HG03460 (cell line): Measurements from ENCODE around the gene NEMF.
"Not testable (repeated sequence)": the region's sequence is repeated elsewhere in the genome, so short reads cannot be mapped to it uniquely, and the experiment has no call there.

Experiments used
- ATAC-seq: cut with Tn5 transposase; IDR thresholded peaks from one replicate; pipeline ENCODE4 v1.9.1; 2021; ENCODE audit not compliant: unreplicated experiment

NEMF gene

DNA sequence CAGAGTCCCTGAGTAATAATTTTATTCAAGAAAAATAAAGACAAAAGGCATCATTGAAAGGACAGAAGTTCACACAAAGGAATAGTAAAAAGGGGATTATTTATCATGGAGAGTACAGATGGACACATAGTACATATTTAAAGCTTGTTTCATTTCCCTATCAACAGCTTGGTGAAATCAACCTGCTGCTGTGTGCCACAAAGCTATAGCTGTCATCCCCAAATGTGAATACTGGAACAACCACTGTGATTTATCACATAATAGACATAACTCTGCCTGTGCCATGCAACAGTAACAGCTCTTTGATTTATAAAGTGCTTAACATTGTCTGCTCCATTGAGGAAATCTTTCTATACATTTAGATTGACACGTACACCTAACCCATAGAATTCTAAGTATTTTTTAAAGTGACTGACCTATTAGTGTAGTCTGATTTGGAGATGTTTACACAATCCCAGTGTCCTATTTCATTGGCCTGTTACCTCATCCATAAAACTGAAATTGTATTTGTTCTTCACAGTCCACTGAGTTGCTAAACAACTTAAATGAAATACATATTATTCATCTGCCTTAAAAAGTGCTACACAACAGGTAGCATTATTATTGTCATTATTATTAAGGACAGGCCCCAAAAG lies 3.3 kb downstream of the NEMF start:
- ATAC-seq = no peak

GRCh38 chr14:49828640-49829039 lies 23.9 kb downstream of the NEMF start:
- ATAC-seq = no peak

DNA sequence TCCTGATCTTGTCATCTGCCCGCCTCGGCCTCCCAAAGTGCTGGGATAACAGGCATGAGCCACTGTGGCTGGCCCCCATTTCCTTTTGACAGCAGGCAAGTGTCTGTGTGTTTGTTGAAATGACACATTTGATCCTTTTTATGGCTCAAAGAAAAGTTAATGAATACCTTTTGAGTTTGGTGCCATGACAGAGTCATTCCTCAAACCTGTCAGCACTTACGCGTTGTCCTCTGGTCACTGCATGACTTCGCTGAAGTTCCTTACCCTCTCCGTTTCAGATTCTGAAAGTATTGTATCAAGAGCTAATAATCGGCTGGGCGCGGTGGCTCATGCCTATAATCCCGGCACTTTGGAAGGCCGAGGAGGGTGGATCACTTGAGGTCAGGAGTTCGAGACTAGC lies 32.4 kb downstream of the NEMF start:
- no peak for ATAC-seq

- no peak for ATAC-seq
These were observed 35.7 kb downstream of the NEMF start for GRCh38 chr14:49816844-49817243.

GRCh38 chr14:49816118-49816517 lies 36.5 kb downstream of the NEMF start:
- not testable (repeated sequence) for ATAC-seq

- no peak for ATAC-seq
These were observed 43.8 kb downstream of the NEMF start for GRCh38 chr14:49808780-49809179.

- ATAC-seq = no peak
These were observed 56.6 kb downstream of the NEMF start for GRCh38 chr14:49796025-49796424.

DNA sequence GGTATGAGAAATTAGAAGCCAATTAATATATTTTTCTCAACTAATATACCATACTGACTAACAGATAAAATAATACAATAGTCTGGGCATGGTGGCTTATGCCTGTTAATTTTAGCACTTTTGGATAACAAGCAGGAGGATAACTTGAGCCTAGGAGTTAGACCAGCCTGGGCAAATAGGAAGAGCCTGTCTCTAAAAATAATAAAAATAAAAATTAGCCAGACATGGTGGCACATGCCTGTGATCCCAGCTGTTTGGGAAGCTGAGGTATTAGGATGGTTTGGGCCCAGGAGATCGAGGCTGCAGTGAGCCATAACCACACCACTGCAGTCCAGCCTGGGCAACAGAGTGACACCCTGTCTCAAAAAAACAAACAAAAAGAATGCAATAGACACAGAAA lies 60.0 kb downstream of the NEMF start:
- ATAC-seq = no peak

DNA sequence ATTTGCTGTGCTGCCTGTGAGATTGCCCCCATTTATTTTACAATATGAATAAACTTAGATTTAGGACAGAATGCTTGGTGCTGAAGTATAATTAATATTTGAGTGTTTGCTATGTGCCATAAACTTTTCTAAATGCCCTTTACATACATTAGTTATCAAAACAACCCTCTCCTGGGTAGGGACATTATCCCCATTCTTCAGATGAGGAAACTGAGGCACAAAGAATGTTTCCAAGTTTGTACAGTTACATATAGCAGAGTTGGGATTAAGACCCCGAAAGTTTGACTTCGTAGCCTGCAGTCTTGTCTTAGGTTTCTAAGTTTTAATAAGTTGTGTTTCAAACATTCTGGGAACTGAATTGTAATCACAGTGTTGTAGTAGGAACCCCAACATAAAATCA lies 66.3 kb downstream of the NEMF start:
- no peak for ATAC-seq

DNA sequence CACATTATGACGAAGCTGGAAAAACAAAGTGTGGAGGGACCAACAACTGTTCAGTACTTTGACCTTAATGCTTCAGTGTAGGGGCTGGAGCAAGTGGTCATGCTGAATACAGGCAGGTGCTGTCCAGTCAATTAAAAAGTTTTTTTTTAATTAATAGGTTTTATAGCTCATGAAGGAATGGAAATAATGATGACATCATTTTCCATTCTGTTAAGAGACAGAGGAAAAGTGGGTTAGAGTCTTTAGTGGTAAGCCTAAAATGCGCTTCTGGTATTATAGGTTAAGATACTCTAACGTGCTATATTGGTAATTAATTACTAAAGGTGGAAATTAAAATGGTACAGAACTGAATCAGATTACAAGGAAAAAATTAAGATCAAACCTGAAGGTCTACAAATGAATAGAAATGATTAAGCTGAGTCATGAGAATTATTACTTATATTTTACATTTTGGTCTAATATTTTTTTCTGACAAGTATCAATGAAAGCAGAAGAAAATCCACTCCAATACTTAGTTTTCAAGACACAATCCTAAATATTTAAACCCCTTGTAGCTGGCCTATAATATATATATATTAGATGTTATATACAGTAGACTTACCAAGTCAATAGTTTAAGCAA lies 69.1 kb downstream of the NEMF start:
- no peak for ATAC-seq

- not testable (repeated sequence) for ATAC-seq
These were observed 71.5 kb downstream of the NEMF start for GRCh38 chr14:49781040-49781439.

DNA sequence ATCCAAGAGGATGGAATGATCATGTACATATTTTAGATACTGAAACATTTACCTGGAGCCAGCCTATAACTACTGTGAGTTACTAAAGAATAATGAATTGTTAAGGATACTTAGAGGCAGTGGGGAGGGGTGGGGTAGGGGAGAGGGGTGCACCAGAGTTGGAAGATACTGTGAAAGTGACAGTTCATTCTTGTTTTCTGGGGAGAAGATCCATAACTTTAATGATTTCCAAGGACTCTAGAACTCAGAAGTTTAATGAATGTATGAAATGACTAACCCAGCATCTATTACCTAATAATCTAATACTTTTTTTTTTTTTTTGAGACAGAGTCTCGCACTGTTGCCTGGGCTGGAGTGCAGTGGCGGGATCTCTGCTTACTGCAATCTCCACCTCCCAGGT lies 74.2 kb downstream of the NEMF start:
- ATAC-seq = no peak

DNA sequence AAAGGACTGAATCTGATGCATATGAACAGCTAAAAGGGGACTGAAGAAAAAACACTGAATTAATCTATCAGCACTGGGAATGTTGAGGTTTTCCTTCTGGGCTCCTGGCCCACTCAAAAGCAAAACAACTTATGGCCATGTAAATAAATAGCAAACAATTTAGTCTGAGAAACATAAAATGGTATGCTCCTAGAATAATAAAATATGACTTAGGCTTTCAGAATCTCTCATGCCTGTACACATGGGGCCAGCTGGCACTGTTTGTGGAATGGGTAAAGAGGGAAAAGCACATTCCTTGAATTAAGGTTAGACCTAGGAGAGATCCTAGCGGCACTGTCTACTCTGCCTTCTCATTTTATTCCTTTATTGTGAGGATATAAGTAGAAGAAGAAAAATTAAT lies 78.5 kb downstream of the NEMF start:
- no peak for ATAC-seq

DNA sequence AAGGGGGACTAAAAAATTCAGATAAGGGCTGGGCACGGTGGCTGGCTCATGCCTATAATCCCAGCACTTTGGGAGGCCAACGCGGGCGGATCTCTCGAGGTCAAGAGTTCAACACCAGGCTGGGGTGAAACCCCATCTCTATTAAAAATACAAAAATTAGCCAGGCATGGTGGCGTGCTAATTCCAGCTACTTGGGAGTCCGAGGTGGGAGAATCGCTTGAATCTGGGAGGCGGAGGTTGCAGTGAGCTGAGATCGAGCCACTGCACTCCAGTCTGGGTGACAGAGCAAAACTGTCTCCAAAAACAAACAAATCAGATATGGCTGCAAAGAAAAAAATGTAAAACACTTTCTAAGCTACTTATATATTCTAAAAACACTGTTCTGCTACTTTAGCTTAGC lies 80.9 kb downstream of the NEMF start:
- not testable (repeated sequence) for ATAC-seq

DNA sequence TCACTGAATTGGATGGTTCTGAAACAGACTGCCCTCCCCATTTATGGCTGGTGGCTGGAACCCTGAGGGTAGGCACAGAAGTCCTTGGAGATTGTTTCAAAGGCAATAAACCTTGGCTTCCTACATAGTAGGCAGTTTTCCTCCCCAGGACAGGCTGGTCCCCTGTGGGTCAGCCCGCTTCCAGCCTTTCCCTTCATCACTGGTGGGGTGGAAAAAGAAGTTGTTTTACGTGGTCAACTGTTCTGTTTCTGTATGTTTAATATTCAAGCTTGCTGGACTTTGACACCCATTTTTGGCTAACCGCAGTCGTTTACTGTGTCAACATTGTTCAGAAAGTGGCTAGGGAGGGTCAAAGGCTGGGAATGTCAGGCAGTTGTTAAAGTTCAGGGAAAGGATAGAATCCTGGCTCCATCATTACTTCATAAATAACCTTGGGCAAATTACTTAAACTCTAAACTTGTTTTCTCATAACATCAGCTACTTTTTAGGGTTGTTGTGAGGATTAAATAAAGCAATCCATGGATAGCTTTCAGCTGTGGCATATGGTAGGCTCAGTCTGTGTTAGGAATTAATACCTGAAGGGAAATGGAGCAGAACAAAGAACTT lies 82.3 kb downstream of the NEMF start:
- no peak for ATAC-seq

- ATAC-seq = no peak
These were observed 82.9 kb downstream of the NEMF start for GRCh38 chr14:49769581-49770211.

DNA sequence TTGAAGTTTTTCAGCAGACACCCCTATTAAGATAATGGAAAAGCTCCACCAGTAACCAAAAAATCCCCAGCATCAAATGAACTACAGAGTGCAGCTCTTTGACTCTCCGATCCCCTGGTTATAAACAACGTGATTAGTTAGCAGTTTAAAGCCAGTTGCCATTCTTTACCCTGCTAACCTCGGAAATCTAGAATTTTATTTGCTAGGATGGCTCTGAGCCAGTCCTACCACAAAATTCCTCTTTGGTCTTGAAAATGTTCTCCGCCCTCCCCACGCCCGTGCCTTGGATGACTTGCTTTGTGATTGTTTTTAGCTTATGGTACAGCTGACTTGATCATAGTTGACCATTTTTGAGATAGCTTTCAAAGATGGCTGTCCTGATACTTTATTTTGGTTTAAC lies 83.4 kb downstream of the NEMF start:
- ATAC-seq = no peak

DNA sequence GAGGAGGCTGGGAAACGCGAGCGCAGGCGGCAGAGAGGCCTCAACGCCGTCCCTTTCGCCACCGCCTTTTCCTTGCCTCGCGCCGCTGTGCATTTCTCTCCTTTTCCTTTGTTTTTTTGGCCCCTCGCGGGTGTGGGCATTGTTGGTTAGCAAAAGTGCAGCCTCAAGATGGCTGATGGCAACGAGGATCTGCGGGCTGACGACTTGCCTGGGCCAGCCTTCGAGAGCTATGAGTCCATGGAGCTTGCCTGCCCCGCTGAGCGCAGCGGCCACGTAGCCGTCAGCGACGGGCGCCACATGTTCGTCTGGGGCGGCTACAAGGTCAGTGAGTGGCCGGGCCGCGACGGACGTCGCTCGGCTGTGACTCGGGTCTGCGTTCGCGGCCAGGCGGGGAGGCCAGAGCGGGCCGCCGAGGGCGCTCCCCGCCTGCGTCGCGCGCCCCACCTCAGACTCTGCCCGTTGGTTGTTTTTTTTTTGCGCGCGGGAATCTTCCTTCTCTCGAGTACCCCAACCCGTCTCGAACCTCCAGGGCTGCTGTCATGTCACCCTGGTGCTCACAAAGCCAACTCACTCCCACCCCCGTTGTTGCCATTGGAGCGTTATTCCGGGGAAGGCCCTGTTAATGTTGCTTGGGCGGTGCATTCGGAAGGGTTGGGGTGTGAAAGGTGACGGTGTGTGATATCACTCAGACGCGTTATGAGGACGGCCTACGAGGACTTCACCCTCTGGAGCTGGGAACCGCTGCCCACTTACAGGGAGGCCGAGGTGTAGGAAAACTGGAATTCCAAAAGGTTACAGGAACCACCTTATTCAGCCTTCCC lies 84.1 kb downstream of the NEMF start:
- peak; percentile 26 for ATAC-seq

GRCh38 chr14:49767571-49768300 lies 84.9 kb downstream of the NEMF start, which contains the start of gene KLHDC2:
TSS of gene KLHDC2 (plus strand) at chr14:49768153. CDS start at chr14:49768469, 316 bp downstream.
- peak; percentile 88 for ATAC-seq

DNA sequence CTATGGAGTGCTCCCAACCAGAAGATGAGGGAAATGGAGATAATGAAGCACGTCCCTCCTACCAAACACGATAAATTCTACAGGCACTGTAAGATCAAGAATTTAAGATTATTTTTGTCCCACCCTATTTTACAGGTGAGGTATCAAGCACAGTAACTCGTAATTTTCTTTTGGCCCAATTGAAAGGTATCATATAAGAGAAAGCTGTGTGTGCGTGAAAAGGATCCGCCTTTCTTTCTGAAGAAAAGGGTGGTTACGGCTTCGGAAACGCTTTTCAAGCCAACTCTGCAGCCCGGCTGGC lies 85.4 kb downstream of the NEMF start:
- ATAC-seq = no peak

- ATAC-seq = no peak
These were observed 85.7 kb downstream of the NEMF start for GRCh38 chr14:49766839-49767238.
